OCI-LY3 (cell line): Measurements from ENCODE around the gene TLE3.

ENCODE experiments used
- H2AFZ ChIP-seq: fragments of 200-600, 300-600 bp; shearing (Covaris generic); 2 replicates; pipeline ENCODE4 v1.6.0; 2014; ENCODE audit warnings: antibody characterized with exemption, low read depth, low read length
- H3K27ac ChIP-seq: fragments of 200-600, 300-600 bp; sonication (generic); 2 replicates; pipeline ENCODE4 v1.5.1; 2014; ENCODE audit warnings: mild to moderate bottlenecking, low read length, moderate library complexity, mixed read lengths
- H3K27me3 ChIP-seq: fragments of 200-600, 300-600 bp; sonication (generic); 2 replicates; pipeline ENCODE4 v1.6.1; 2014; ENCODE audit warnings: low read depth, low read length, mixed read lengths
- H3K36me3 ChIP-seq: fragments of 200-600, 300-600 bp; sonication (generic); replicated peaks from 2 replicates; pipeline ENCODE3; 2014; ENCODE audit warnings: low read depth, low read length, mixed read lengths
- H3K4me1 ChIP-seq: fragments of 300-600, 200-600 bp; sonication (generic); 2 replicates; pipeline ENCODE4 v1.6.1; 2014; ENCODE audit warnings: low read length, mixed read lengths
- H3K4me2 ChIP-seq: fragments of 200-600, 300-600 bp; sonication (generic); 2 replicates; pipeline ENCODE4 v1.6.1; 2014; ENCODE audit warnings: low read length, mixed read lengths
- H3K4me3 ChIP-seq: fragments of 300-600, 200-600 bp; sonication (generic); 2 replicates; pipeline ENCODE4 v1.5.1; 2014; ENCODE audit warnings: antibody characterized with exemption, mild to moderate bottlenecking, low read length, moderate library complexity
- H3K79me2 ChIP-seq: fragments of 300-600, 200-600 bp; shearing (Covaris generic); 2 replicates; pipeline ENCODE4 v1.6.1; 2014; ENCODE audit warnings: mild to moderate bottlenecking, low read length, mixed read lengths
- H3K9ac ChIP-seq: fragments of 300-600, 200-600 bp; shearing (Covaris generic); 2 replicates; pipeline ENCODE4 v1.6.0; 2014; ENCODE audit warnings: mild to moderate bottlenecking, low read length, moderate library complexity
- H3K9me3 ChIP-seq: fragments of 200-600, 300-600 bp; shearing (Covaris generic); 2 replicates; pipeline ENCODE4 v1.6.1; 2014; ENCODE audit warnings: low read length, mixed read lengths; ENCODE audit not compliant: insufficient read depth
- H4K20me1 ChIP-seq: fragments of 200-600, 300-600 bp; sonication (generic); 2 replicates; pipeline ENCODE4 v1.6.1; 2016; ENCODE audit warnings: low read length, mixed read lengths; ENCODE audit not compliant: insufficient read depth
- CTCF ChIP-seq: fragments of 200-600, 300-600 bp; sonication (generic); IDR thresholded peaks from 2 replicates; pipeline ENCODE4 v1.5.1; 2014; ENCODE audit warnings: antibody characterized with exemption, low read length, low read depth
- EZH2phosphoT487 ChIP-seq: fragments of 200-600 bp; shearing (Covaris generic); IDR thresholded peaks from 2 replicates; pipeline ENCODE4 v1.6.1; 2018; ENCODE audit warnings: antibody characterized with exemption, mixed run types, low read depth

TLE3 gene

GRCh38 chr15:70059476-70060213 is 38.1 kb downstream of the TLE3 start:
- Histone ChIP-seq H3K79me2 (peaks cover 23% of the 10 kb centered on the region; the same call in 1 of the 2 replicates), H3K4me3 (no peak overlapping the region), H3K4me2 (no peak overlapping the region), H3K27ac (no peak overlapping the region), H3K36me3 (peaks cover 96% of the 10 kb centered on the region), H3K9ac (no peak overlapping the region), H4K20me1 (peaks cover 86% of the 10 kb centered on the region), H2AFZ (no peak overlapping the region), H3K27me3 (no peaks in the 10 kb centered on the region), H3K4me1 (no peaks in the 10 kb centered on the region), H3K9me3 (no peaks in the 10 kb centered on the region)
- TF ChIP-seq CTCF: no peak
- TF ChIP-seq EZH2phosphoT487: no peak

- H3K36me3 ChIP-seq: peaks cover 96% of the 10 kb centered on the region
- no peak overlapping the region for H3K27ac ChIP-seq
- no peak overlapping the region for H3K4me3 ChIP-seq
- no peak overlapping the region for H3K4me2 ChIP-seq
- H3K4me1 ChIP-seq: no peaks in the 10 kb centered on the region
- TF ChIP-seq CTCF (no peak), EZH2phosphoT487 (no peak)
- no peak overlapping the region for H3K9ac ChIP-seq
- peaks cover 86% of the 10 kb centered on the region for H4K20me1 ChIP-seq
- H3K27me3 ChIP-seq: no peaks in the 10 kb centered on the region
- H3K9me3 ChIP-seq: no peaks in the 10 kb centered on the region
- H2AFZ ChIP-seq: no peak overlapping the region
- peaks cover 20% of the 10 kb centered on the region; the same call in 1 of the 2 replicates for H3K79me2 ChIP-seq
Observed at GRCh38 chr15:70058642-70059360, 38.9 kb downstream of the TLE3 start.

- Histone ChIP-seq H3K4me3 (no peak overlapping the region), H3K36me3 (peaks cover 95% of the 10 kb centered on the region), H3K27ac (no peak overlapping the region), H3K9me3 (no peaks in the 10 kb centered on the region), H3K4me1 (no peaks in the 10 kb centered on the region), H3K27me3 (no peaks in the 10 kb centered on the region), H2AFZ (no peak overlapping the region), H4K20me1 (peaks cover 86% of the 10 kb centered on the region), H3K4me2 (no peak overlapping the region), H3K9ac (no peak overlapping the region), H3K79me2 (peaks cover 15% of the 10 kb centered on the region; the same call in 1 of the 2 replicates)
- TF ChIP-seq EZH2phosphoT487: no peak
- TF ChIP-seq CTCF: no peak
Observed at GRCh38 chr15:70057931-70058641, 39.6 kb downstream of the TLE3 start.

- Histone ChIP-seq H3K36me3 (peaks cover 90% of the 10 kb centered on the region), H3K4me1 (no peaks in the 10 kb centered on the region), H3K4me2 (no peak overlapping the region), H3K9ac (no peak overlapping the region), H3K27ac (no peak overlapping the region), H3K9me3 (no peaks in the 10 kb centered on the region), H3K79me2 (no peaks in the 10 kb centered on the region; the same call in 1 of the 2 replicates), H2AFZ (no peak overlapping the region), H4K20me1 (peaks cover 77% of the 10 kb centered on the region), H3K4me3 (no peak overlapping the region), H3K27me3 (no peaks in the 10 kb centered on the region)
- TF ChIP-seq CTCF (no peak), EZH2phosphoT487 (no peak)
Observed at GRCh38 chr15:70056091-70056680, 41.5 kb downstream of the TLE3 start.
